Mammary epithelial cell (primary cell): Measurements from ENCODE around the gene PRKG2.

Experiments used
- EZH2 ChIP-seq: IDR thresholded peaks from 2 replicates; pipeline ENCODE4 v1.6.1; 2012; ENCODE audit warnings: low read length, inconsistent platforms, borderline replicate concordance
- TF ChIP-seq, protein P1 (sequence below), 2 donors: IDR thresholded peaks in 1 of 2; conservative IDR thresholded peaks in 1 of 2; 2 replicates each; pipeline ENCODE4 v1.5.1; 2011 to 2012; ENCODE audit warnings: inconsistent platforms in 2 of 2, low read length in 2 of 2, mild to moderate bottlenecking in 2 of 2, control low read depth in 1 of 2, low read depth in 1 of 2; ENCODE audit not compliant: insufficient read depth in 1 of 2; ENCODE audit errors: extremely low read depth in 1 of 2

DNA sequence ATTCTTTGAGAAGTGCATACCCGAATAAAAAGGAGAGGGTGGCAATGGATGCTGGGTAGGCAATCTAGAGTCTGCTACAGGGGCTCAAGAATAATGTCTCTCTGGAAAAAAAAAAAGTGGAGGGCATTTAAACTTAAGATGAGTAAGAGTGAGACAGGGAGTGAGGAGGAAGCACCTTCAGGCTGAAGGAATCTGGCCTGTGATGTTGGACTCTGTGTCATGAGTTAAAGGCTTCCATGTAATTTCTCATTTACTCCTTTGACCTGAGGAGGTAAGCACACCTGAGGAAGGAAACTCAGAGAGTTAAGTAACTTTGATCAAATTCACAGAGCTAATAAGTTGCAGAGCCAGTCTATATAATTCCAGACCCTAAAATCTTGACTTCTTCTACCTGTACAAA is 3.2 kb upstream of the PRKG2 start:
- no peak for TF ChIP-seq EZH2
- TF ChIP-seq, protein P1, sequence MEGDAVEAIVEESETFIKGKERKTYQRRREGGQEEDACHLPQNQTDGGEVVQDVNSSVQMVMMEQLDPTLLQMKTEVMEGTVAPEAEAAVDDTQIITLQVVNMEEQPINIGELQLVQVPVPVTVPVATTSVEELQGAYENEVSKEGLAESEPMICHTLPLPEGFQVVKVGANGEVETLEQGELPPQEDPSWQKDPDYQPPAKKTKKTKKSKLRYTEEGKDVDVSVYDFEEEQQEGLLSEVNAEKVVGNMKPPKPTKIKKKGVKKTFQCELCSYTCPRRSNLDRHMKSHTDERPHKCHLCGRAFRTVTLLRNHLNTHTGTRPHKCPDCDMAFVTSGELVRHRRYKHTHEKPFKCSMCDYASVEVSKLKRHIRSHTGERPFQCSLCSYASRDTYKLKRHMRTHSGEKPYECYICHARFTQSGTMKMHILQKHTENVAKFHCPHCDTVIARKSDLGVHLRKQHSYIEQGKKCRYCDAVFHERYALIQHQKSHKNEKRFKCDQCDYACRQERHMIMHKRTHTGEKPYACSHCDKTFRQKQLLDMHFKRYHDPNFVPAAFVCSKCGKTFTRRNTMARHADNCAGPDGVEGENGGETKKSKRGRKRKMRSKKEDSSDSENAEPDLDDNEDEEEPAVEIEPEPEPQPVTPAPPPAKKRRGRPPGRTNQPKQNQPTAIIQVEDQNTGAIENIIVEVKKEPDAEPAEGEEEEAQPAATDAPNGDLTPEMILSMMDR (conservative IDR thresholded peaks at IDR 0.05 in 1 of 2, IDR thresholded peaks at IDR 0.05 in 1 of 2; ENCODE audit: extremely low read depth in 1 of 2, insufficient read depth in 1 of 2, low read depth in 1 of 2, low read length in 2 of 2): no peak
